ENCODE results near the gene RNF220.
"Not testable (repeated sequence)": the region's sequence is repeated elsewhere in the genome, so short reads cannot be mapped to it uniquely, and the experiment has no call there.

Gene RNF220

GRCh38 chr1:44553771-44554170, 148.7 kb downstream of the RNF220 start:
- DNase-seq: no peak

- DNase-seq: no peak
Measured at GRCh38 chr1:44554706-44555105, 149.7 kb downstream of the RNF220 start.

- DNase-seq: no peak
Measured at GRCh38 chr1:44557778-44558177, 152.7 kb downstream of the RNF220 start.

DNA sequence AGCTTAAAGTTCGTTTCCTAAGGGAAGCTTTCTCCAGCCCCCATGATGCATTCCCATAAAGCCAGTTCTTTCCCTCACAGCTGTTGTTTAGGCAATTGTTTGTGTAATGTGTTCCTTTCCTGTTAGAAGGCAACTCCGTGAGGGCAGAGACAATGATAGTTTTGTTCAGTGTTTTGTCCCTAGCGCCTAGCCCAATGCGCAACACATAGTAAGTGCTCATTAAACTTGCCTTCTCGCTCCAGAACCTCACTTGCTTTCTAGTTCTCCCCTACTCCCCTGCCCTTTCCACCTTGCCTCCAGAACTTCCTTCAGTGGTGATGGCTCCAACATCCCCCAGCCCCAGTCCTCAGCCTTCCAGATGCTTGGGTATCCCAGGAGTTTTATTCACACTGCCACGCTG, 153.8 kb downstream of the RNF220 start:
- DNase-seq: no peak

DNA sequence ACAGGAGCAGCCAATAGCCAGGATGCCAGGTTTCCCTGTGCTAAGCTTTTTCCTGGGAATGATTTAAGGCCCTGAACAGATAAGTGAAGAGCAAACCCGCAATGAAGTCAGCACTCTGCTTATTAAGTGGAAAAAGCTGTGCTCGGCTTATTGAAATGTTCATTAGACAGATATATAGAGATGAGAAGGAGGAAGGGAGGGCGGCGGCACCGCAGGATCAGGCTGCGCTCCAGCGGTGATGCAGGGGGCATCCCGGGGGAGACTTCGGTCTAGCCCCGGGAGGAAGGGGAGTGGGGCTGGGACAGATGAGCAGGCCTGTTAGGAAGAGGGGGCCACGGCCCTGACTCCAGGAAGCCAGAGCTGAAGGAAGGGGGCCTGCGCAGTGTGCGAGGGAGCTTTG, 154.3 kb downstream of the RNF220 start:
- DNase-seq: no peak

GRCh38 chr1:44559913-44560312, 154.9 kb downstream of the RNF220 start:
- DNase-seq: no peak

- DNase-seq: not testable (repeated sequence)
Measured at GRCh38 chr1:44560696-44561095, 155.6 kb downstream of the RNF220 start.

- DNase-seq: no peak
Measured at GRCh38 chr1:44565259-44565750, 160.2 kb downstream of the RNF220 start.

- DNase-seq: no peak
Measured at GRCh38 chr1:44565833-44566232, 160.8 kb downstream of the RNF220 start.

DNA sequence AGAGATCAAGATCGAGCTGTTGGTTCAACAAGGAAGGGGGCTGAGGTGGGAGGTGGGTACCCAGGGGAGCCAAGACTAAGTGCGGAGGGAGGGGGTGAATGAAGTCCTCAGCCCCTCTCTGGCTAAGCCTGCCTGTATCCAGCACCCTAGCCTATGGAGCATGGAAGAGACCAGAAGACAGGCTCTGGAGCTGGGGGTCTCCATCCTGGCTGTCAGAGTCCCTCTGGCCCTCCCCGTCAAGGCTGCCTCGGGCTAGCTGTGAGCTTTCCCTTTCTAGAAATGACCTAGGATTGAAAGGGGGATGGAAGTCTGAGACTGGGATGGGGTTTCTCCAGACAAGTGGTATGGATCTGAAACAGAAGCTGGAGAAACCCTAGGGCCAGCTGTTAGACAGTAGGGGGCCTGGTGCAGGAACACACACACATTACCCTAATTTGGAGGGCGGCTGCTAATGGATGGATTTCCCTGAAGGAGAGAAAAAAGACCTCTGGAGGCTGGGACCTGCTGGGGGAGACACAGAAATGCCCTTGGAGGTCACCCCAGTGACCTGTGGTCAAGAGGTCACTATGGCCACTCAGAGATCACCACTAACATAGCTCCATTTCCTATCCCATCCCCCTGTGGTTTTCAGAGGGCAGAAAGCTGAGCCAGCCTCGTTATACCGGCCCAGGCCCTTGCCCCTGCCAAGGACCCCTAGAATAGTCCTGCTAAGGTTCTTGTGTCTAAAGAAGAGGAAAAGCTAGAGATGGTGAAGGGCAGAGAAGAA, 161.4 kb downstream of the RNF220 start:
- DNase-seq: no peak

DNA sequence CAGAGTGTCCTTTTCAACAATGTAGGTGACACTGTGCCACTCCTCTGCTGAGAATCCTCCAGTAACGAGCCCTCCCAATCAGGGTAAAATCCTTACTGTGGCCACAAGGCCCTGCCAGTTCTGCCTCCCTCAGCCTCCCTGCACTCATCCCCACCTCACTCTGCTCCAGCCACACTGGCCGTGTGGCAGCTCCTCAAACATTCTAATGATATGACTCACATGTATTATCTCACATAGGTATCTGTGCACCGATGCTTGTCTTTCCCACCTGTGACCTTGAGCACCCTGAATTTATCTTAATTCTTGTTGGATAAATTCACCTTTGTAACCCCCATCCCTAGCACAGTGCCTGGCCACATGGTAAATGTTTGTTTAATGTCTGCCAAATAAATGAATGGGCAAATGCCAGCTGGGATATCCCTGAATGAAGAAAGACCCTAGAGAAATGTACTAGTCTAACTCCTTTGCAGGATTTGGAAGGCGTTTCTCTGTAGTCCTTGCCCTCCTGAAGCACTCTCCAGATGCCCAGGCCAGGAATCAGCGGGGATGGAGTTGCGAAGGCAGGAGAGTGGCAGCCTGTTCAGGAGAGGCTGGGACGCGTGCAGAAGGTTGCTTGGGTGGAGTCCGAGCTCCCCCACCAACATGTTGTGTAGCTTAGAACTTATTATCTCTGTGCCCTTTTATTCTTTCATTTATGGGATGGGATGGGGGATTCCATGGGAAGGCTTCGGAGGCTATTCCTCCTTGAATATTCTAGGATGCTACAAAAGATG, 163.3 kb downstream of the RNF220 start:
- no peak for DNase-seq

GRCh38 chr1:44569491-44569890, 164.4 kb downstream of the RNF220 start:
- DNase-seq: no peak

- DNase-seq: no peak
Measured at GRCh38 chr1:44571712-44572571, 166.9 kb downstream of the RNF220 start.

DNA sequence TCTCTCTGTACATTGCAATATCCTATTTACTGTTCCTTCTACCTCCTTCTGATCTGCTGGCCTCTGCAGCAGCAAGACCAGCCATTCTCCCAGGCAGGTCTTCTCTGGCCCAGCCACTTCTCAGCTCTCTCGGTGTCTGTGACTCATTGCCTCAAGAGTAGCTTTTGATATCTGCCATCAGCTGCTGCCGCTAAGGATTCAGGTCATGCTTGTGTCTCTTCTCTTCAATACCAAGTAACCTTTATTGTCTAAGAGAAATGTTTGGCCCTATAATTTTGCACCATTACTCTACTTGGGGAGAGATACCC, 167.5 kb downstream of the RNF220 start:
- no peak for DNase-seq

GRCh38 chr1:44575396-44575795, 170.3 kb downstream of the RNF220 start:
- DNase-seq: no peak

DNA sequence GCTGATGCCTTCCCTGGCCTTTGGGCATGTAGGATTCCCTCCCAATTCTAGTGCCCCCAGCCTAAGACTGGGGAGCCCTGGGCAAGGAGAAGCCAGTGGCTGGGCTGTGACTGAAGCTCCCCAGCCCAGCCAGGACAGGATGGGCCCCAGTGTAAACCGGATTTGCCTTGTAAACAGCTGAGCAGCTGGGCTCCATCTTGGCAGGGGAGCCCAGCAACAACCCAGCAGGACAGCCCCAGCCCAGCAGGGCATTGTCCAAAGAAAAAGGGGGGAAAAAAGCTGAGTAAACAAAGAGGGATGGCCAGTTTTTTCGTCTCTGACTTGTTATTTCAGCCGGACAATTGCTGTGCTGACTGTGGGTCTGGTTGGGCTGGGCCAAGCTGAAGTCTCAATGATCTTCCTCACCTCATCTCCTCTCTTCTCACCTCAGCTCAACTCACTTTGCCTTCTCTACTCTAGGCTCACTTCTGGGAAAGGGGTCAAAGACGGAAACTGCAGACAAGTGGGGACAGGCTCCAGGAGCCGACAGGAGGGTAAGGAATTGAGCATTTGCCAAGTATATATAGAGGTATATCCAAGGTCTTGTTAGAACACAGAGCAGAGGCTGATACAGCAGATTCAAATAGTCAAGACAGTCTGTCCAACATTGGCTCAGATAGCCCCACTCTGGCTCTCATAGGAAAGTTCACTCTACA, 171.5 kb downstream of the RNF220 start:
- no peak for DNase-seq

GRCh38 chr1:44581205-44581604, 176.2 kb downstream of the RNF220 start:
- DNase-seq: no peak

GRCh38 chr1:44584167-44584566, 179.1 kb downstream of the RNF220 start:
- DNase-seq: no peak

DNA sequence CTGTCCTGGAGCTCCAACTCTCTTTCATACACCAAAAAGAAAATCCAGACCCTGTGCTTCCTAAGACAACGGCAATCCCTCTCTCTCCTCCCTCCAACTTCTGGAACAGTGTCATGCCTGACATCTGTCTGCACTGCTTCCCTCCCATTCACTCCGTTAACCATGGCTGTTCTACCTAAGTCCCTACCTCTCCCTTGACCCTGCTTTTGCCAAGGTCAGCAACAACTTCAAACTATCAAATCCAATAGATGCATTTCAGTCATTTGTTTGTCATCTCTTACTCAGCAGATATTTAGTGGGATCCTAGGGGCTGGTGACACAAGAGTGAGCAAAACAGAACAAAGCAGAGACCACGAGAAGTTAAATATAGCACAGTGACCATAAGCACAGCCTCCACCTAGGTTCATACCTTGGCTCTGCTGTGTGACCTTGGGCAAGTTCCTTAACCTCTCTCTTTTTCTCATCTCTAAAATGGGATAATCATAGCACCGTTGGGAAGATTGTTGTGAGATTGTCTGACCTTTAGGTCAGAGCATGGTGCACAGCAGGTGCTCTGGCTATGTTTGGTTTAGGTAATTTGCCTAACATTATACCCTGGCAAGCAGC, 180.4 kb downstream of the RNF220 start:
- no peak for DNase-seq

GRCh38 chr1:44587796-44588460, 182.9 kb downstream of the RNF220 start:
- no peak for DNase-seq

DNA sequence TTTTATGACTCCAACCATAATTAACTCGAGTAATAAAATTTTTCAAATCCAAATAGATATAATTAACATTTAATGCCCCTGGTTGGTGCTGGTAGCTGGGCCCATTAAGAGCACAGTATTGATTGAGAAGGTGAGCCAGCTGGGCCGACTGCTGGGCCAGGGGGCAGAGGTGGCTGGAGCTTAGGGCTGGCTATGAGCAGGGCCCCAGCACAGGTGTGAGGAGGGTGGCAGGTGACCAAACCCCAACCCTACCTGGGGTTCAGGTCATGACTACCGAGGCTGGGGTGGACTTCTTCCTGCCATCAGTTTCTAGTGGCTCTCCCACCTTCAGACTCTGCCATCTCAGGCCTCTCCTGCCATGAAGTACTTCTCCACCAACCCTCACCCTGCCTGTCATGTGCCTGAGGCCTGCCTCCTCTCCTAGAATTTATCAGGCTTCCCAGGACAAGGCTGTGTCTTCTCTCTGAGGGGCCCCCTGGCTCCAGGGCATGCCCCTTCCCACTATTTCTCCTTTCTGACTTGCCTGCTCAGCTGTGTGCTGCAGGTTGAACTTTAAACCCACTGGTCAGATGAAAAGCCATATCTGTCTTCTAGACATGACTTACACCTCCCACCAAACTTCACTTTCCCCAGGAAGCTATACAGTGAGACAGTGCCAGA, 183.6 kb downstream of the RNF220 start:
- DNase-seq: no peak

All from NCI-H1436 treated with DMSO at 0.1 percent for 48 hours (cell line).